ENCODE measurements around the gene BRAT1.

The BRAT1 gene

GRCh38 chr7:2494191-2495130 is 60.9 kb downstream of the BRAT1 start:
- peak; percentile 34 for DNase-seq

GRCh38 chr7:2493205-2494164 is 61.8 kb downstream of the BRAT1 start:
- DNase-seq: no peak

DNA sequence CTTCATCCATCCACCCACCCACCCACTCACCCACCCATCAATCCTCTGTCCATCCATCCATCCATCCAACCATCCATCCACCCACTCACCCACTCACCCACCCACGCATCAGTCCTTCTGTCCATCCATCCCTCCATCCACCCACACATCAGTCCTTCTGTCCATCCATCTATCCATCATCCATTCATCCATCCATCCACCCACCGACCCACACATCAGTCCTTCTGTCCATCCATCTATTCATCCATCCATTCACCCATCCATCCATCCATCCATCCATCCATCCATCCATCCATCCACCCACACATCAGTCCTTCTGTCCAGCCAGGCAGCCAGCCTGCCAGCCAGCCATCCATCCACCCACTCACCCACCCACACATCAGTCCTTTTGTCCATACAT is 63.3 kb downstream of the BRAT1 start:
- no peak for DNase-seq

DNA sequence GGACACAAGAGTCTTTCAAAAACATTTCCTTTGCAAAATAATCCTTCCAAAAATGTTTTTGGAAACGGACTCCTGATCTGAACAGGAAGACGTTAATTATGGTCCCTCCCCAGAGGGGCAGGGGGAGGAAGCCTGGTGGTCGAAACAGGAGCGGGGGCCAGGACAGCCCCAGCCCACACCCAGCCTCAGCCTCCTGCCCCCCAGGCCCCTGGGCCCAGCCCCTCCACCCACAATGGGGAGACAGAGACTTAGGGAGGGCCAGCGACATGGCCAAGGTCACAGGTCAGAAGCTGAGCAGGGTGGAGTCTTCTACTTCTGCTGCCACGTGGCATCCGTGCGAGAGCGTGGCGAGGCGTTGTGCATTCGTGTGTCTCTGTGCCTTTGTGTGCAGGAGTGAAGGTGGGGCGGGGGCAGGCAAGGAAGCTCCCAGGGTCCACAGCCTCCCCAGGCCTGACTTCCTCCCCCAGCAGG is 65.1 kb downstream of the BRAT1 start:
- DNase-seq: peak; percentile 55

GRCh38 chr7:2488681-2489080 is 66.6 kb downstream of the BRAT1 start:
- DNase-seq: no peak

GRCh38 chr7:2488272-2488645 is 67.1 kb downstream of the BRAT1 start:
- DNase-seq: peak; percentile 46

Data from left hindlimb (tissue), 1 donor.